ENCODE measurements around the gene PHKB. TPM values are rescaled to one million over a fixed set of nuclear protein-coding genes. Genes with fewer than 3 reads are reported as not detected.

PHKB gene
- total and polyA plus RNA-seq, 2 of the 8 experiments (the other 6 are each of a cell fraction or from before 2014, with no cell fraction given): 18.6 to 38.3 TPM

- TF ChIP-seq E2F6 (IDR thresholded peaks at IDR 0.05) (no peak), CHD2 (IDR thresholded peaks at IDR 0.05; ENCODE audit: low read length) (no peak), JUND (IDR thresholded peaks at IDR 0.05; ENCODE audit: low read length) (no peak)
These were observed 250.7 kb downstream of the PHKB start (continued) for GRCh38 chr16:47711809-47712208.

Measured in H1 (cell line).